Measurements from ENCODE around the gene CCDC170. TPM values are rescaled to one million over a fixed set of nuclear protein-coding genes. Genes with fewer than 3 reads are reported as not detected.
A peak's percentile ranks its signal among the peaks of the same experiment; 100 is the strongest.

CCDC170 gene
- total RNA-seq, 2 experiments from 2014 or later = not detected

GRCh38 chr6:151461673-151462072 is 32.1 kb upstream of the CCDC170 start:
- no peaks in the 10 kb centered on the region for H3K9me3 ChIP-seq (ENCODE audit: control insufficient read depth in 1 of 2, insufficient read depth in 1 of 2, low read length in 2 of 2)
- Mint-ChIP-seq H3K27ac (no peak overlapping the region), H3K36me3 (ENCODE audit: low read depth) (peaks cover 66% of the 10 kb centered on the region), H3K27me3 (no peaks in the 10 kb centered on the region), H3K4me3 (no peak overlapping the region), H3K9me3 (no peaks in the 10 kb centered on the region), H3K4me1 (ENCODE audit: low read depth) (peaks cover 32% of the 10 kb centered on the region)
- ATAC-seq (ENCODE audit: poor library complexity) = no peak
- TF ChIP-seq CTCF (IDR thresholded peaks at IDR 0.05) = no peak
- CTCF ChIA-PET = no interaction called here
- no peak overlapping the region for H3K4me3 ChIP-seq (ENCODE audit: low read length)
- no peak for DNase-seq
- POLR2A ChIA-PET = no interaction called here
- H3K36me3 ChIP-seq (ENCODE audit: insufficient read depth, low read length) = peaks cover 47% of the 10 kb centered on the region
- H3K27ac ChIP-seq (ENCODE audit: low read depth in 1 of 2, low read length in 2 of 2) = no peak overlapping the region
- H3K27me3 ChIP-seq (ENCODE audit: control insufficient read depth in 1 of 2, insufficient read depth in 2 of 2, low read length in 2 of 2) = no peaks in the 10 kb centered on the region
- H3K4me1 ChIP-seq (ENCODE audit: insufficient read depth, low read length) = no peaks in the 10 kb centered on the region
- intact Hi-C loops (cut with DNase I, micrococcal nuclease) = no loop called here

GRCh38 chr6:151464702-151465101 is 29.1 kb upstream of the CCDC170 start:
- Mint-ChIP-seq H3K4me3 (no peak overlapping the region), H3K36me3 (ENCODE audit: low read depth) (peaks cover 66% of the 10 kb centered on the region), H3K9me3 (no peaks in the 10 kb centered on the region), H3K27ac (peak overlapping the region; percentile 11), H3K27me3 (no peaks in the 10 kb centered on the region), H3K4me1 (ENCODE audit: low read depth) (peaks cover 13% of the 10 kb centered on the region)
- ChIA-PET POLR2A (no interaction called here), CTCF (no interaction called here)
- no peaks in the 10 kb centered on the region for H3K27me3 ChIP-seq (ENCODE audit: control insufficient read depth in 1 of 2, insufficient read depth in 2 of 2, low read length in 2 of 2)
- no peaks in the 10 kb centered on the region for H3K4me1 ChIP-seq (ENCODE audit: insufficient read depth, low read length)
- intact Hi-C loops (cut with DNase I, micrococcal nuclease) = no loop called here
- peaks cover 35% of the 10 kb centered on the region for H3K36me3 ChIP-seq (ENCODE audit: insufficient read depth, low read length)
- ATAC-seq (ENCODE audit: poor library complexity) = no peak
- H3K4me3 ChIP-seq (ENCODE audit: low read length) = no peak overlapping the region
- no peak for TF ChIP-seq CTCF (IDR thresholded peaks at IDR 0.05)
- no peak overlapping the region for H3K27ac ChIP-seq (ENCODE audit: low read depth in 1 of 2, low read length in 2 of 2)
- no peak for DNase-seq
- no peaks in the 10 kb centered on the region for H3K9me3 ChIP-seq (ENCODE audit: control insufficient read depth in 1 of 2, insufficient read depth in 1 of 2, low read length in 2 of 2)

- Histone ChIP-seq H3K9me3 (ENCODE audit: control insufficient read depth in 1 of 2, insufficient read depth in 1 of 2, low read length in 2 of 2) (no peaks in the 10 kb centered on the region), H3K27me3 (ENCODE audit: control insufficient read depth in 1 of 2, insufficient read depth in 2 of 2, low read length in 2 of 2) (no peaks in the 10 kb centered on the region), H3K36me3 (ENCODE audit: insufficient read depth, low read length) (no peaks in the 10 kb centered on the region), H3K4me3 (ENCODE audit: low read length) (no peak overlapping the region), H3K4me1 (ENCODE audit: insufficient read depth, low read length) (peaks cover 2% of the 10 kb centered on the region), H3K27ac (ENCODE audit: low read depth in 1 of 2, low read length in 2 of 2) (no peak overlapping the region)
- Mint-ChIP-seq H3K27ac (no peak overlapping the region), H3K27me3 (no peaks in the 10 kb centered on the region), H3K4me3 (peak overlapping the region; percentile 48), H3K9me3 (no peaks in the 10 kb centered on the region), H3K36me3 (ENCODE audit: low read depth) (no peaks in the 10 kb centered on the region), H3K4me1 (ENCODE audit: low read depth) (peaks cover 10% of the 10 kb centered on the region)
- DNase-seq (peak in 11 of 14 experiments; percentile 7 to 76 (median 34)), ATAC-seq (ENCODE audit: poor library complexity) (no peak)
- intact Hi-C loops (cut with DNase I, micrococcal nuclease) = loop anchor here (1.0 to 10.0 kb wide), 7 partner anchors 35 to 584 kb away; no protein-coding TSS in a partner anchor
- peak; percentile 93 for TF ChIP-seq CTCF (IDR thresholded peaks at IDR 0.05)
- ChIA-PET CTCF (interaction anchor here (0.7 to 2.2 kb wide), 3 partner anchors 10 to 94 kb away, joined by 3 to 6 read pairs (median 3); no protein-coding TSS in a partner anchor), POLR2A (no interaction called here)
Measured at GRCh38 chr6:151475653-151476523, 17.9 kb upstream of the CCDC170 start.
